NCI-H2196 treated with DMSO at 0.1 percent for 48 hours (cell line): Measurements from ENCODE around the gene PTCSC3.
"Not testable (repeated sequence)": the region's sequence is repeated elsewhere in the genome, so short reads cannot be mapped to it uniquely, and the experiment has no call there.

Experiments used
- DNase-seq: peaks from one replicate; lab custom pipeline; 2025; ENCODE audit not compliant: unreplicated experiment; lab: John Stamatoyannopoulos, UW

Gene PTCSC3

DNA sequence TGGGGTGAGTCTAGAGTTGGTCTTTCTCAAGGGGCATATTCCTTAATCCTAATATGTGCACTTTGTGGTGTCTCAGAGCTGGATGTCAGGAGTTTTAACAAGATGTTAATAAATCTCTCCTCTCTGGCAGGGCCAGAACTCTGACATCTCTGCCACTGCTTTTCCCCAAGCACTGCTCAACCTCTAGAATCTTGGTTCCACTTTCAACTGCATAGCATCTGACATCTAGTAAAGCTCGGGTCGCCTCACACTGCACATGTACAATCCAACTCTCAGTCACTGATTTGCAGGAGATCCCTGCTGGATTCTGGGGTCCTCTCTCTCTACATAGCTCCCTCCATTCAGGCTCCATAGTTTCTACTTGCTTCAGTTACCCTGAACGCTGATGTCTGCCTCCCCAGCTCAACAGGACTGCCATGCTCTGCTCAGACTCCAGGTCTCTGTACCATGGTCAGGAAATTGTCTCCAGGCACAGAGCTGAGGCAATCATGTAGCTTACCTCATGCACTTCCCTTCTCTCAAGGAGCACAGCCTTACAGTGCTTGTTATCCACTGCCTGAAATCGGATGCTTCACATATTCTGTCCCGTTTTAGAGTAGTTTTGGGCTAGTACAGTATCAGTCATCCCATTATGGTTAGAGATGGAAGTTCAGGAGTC, 1.6 kb downstream of the PTCSC3 start:
- DNase-seq: no peak

- DNase-seq: no peak
These were observed 3.4 kb downstream of the PTCSC3 start for GRCh38 chr14:36173161-36173560.

DNA sequence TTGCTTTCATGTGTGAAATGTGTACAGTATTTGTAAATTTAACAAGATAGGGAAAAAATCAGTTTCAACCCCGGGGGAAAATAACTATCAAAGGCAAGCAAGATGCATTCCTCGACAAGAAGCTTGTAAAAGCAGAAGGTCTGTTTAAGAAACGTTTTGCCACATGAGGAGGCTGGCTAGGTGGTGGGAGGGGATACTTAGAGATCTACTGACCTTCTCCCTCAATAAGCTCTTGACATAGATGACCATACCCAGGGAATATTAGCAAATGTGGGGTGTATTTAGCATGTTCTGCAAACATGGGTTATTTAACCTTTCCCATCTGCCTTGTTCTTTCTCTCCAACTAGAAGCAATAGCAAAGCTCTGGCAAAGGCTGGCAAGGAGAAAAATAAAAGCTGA, 4.9 kb downstream of the PTCSC3 start:
- no peak for DNase-seq

- no peak for DNase-seq
These were observed 9.1 kb downstream of the PTCSC3 start for GRCh38 chr14:36167431-36167830.

- no peak for DNase-seq
These were observed 13.1 kb downstream of the PTCSC3 start for GRCh38 chr14:36163451-36163850.

DNA sequence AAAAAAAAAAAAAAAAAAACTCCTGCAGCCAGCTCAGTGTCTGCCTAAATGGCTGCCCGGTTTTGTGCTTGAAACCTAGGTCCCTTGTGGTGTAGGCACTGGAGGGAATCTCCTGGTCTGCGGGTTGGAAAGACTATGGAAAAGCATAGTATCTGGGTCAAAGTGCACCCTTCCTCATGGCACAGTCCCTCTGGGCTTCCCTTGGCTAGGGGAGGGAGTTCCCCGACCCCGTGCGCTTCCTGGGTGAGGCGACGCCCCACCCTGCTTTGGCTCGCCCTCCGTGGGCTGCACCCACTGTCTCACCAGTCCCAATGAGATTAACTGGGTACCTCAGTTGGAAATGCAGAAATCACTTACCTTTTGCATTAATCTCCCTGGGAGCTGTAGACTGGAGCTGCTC, 14.3 kb downstream of the PTCSC3 start:
- DNase-seq: no peak

- DNase-seq: no peak
These were observed 14.7 kb downstream of the PTCSC3 start for GRCh38 chr14:36161776-36162175.

GRCh38 chr14:36151335-36151734, 25.2 kb downstream of the PTCSC3 start:
- DNase-seq: no peak

- no peak for DNase-seq
These were observed 42.5 kb downstream of the PTCSC3 start for GRCh38 chr14:36134038-36134437.

- no peak for DNase-seq
These were observed 43.7 kb downstream of the PTCSC3 start for GRCh38 chr14:36132826-36133225.

DNA sequence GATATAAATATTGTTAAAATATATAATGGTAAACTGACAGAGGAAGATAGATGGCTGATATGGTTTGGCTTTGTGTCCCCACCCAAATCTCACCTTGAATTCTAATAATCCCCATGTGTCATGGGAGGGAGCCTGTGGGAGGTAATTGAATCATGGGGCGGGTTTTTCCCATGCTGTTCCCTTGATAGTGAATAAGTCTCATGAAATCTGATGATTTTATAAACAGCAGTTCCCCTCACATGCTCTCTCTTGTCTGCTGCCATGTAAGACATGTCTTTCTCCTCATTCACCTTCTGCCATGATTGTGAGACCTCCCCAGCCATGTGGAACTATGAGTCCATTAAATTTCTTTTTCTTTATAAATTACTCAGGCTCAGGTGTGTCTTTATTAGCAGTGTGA, 46.3 kb downstream of the PTCSC3 start:
- DNase-seq: no peak

DNA sequence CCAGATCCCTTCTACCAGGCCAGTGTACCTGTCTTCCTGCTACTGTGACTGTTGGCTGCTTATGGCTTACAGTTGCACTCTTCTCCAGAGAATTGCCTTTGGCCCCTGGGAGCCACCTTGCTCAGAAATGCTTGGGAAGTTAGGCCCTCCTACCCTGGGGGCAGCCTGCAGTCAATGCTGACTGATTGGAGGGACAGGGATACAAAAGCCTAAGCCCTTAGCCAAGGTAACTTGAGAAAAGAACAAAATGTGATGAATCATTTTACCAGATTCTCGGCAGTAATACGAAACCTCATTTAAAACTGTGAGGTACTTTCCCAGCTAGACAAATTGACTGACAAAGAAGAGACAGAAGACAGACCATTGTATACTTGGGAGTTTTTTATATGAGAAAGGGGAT, 47.3 kb downstream of the PTCSC3 start:
- peak; percentile 55 for DNase-seq

GRCh38 chr14:36113341-36113740, 63.2 kb downstream of the PTCSC3 start:
- no peak for DNase-seq

- no peak for DNase-seq
These were observed 64.5 kb downstream of the PTCSC3 start for GRCh38 chr14:36111822-36112583.

DNA sequence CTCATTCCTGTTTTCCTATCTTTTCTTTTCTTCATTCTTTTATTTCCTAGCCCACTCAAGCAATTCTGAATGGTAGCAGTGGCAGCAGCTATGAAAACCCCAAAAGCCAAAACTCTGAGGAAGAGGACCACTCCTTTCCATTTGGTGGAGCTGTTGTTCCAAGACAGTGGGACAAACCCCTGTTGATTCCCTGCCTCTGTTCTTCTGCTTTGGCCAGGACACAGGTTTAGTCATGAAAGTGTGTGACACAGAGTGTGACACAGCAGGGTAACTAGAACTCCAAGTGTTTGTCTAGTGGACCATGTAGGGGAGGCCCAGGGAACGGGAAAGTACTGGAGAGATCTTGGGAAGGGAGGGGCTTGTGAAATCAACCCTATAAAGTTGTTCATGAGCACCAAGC, 71.1 kb downstream of the PTCSC3 start:
- peak; percentile 10 for DNase-seq

DNA sequence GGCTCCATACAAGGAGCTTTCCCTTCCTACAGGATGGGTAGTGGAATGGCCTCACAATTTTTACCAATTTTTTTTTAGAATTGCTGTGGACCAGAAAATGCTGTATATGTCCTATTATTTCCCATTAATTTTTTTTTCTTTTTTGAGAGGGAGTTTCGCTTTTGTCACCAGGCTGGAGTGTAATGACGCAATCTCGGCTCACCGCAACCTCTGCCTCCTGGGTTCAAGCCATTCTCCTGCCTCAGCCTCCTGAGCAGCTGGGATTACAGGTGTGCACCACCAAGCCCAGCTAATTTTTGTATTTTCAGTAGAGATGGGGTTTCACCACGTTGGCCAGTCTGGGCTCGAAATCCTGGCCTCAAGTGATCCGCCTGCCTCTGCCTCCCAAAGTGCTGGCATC, 72.3 kb downstream of the PTCSC3 start:
- DNase-seq: not testable (repeated sequence)

GRCh38 chr14:36099619-36100018, 76.9 kb downstream of the PTCSC3 start:
- DNase-seq: no peak

- no peak for DNase-seq
These were observed 79.2 kb downstream of the PTCSC3 start for GRCh38 chr14:36097356-36097755.

- DNase-seq: no peak
These were observed 80.4 kb downstream of the PTCSC3 start for GRCh38 chr14:36096090-36096489.

DNA sequence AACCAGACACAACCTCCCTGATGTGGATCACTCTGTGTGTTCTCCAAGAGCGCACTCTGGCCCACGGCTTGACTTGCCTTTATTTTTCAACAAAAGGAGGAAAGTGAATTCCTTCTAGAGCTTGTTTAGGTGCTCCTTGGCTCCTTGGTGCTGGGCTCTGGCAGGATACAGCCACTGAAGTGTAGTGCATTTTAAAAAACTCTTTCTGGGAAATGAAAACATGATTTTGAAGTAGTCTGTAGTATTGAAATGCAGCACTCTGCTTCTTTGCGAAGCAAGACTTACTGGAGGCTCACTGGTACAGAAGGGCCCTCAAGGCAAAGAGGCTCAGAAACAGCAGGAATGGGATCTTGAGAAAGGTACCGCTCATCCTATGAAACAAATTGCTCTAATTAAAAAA, 81.6 kb downstream of the PTCSC3 start:
- DNase-seq: no peak

DNA sequence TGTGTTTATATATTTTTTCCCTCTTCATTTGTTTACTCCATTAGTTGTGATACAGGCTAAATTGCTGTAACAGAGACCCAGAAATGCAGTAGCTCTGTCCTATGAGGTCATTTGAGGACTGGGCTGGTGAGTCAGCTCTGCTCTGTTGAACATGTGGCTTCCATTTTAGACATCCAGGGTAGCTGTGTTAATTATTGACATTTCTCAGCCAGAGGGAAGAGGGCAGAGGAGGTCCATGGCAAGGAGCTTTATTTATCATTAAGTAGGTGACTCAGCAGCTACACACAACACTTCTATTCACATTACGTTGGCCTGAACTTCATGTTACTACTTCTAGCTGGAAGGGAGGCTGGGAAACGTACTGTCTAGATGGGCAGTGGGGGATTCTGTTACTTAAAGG, 85.4 kb downstream of the PTCSC3 start:
- DNase-seq: peak; percentile 35

DNA sequence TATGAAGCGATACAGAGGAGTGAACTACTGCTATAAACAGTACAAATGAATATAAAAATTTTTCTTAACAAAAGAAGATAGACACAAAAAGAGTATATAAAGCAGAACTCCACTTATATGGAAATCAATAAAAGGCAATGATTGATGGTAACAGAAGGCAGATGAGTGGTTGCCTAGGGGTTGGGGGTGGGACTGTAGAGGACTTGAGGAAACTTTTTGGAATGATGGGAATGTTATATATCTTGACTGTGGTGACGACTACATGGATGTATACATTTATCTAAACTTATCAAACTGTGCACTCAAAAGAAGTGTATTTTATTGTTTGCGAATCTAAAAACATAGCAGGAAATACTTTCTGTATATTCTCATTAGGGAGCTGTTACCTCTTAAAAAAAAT, 89.1 kb downstream of the PTCSC3 start:
- DNase-seq: no peak
